GM23338 (cell line): ENCODE results near the gene SBF2. TPM values are rescaled to one million over a fixed set of nuclear protein-coding genes. Genes with fewer than 3 reads are reported as not detected.

Source experiments
- ZNF462 ChIP-seq: fragments of 250-450 bp; sonication (Bioruptor Pico); IDR thresholded peaks from 2 replicates; pipeline ENCODE4 v1.5.0; 2020; ENCODE audit warnings: mild to moderate bottlenecking, moderate library complexity
- polyA plus RNA-seq: library from polyadenylated mRNA; unstranded; fragments of >200 nt; fragmentation: Nextera tagmentation; extraction: Ambion mirVana; gene quantifications from 2 replicates; pipeline ENCODE4 v1.2.1, GENCODE V29; 2016
- total RNA-seq: library from RNA; depleted of rRNA; stranded (reverse); fragments of >200 nt; shearing (Covaris generic); gene quantifications from 2 replicates; pipeline ENCODE4 v1.2.3, GENCODE V29; 2014
- TF ChIP-seq, protein P1 (sequence below): IDR thresholded peaks from one replicate; pipeline ENCODE4 v1.6.1; 2018; ENCODE audit warnings: antibody characterized with exemption; ENCODE audit not compliant: unreplicated experiment

The SBF2 gene
- total and polyA plus RNA-seq, 2 experiments from 2014 or later: 25.6 to 53.5 TPM

GRCh38 chr11:9861860-9862725 lies 431.9 kb downstream of the SBF2 start (continued):
- no peak for TF ChIP-seq ZNF462 (CRISPR knock-in tag)
- TF ChIP-seq, protein P1, sequence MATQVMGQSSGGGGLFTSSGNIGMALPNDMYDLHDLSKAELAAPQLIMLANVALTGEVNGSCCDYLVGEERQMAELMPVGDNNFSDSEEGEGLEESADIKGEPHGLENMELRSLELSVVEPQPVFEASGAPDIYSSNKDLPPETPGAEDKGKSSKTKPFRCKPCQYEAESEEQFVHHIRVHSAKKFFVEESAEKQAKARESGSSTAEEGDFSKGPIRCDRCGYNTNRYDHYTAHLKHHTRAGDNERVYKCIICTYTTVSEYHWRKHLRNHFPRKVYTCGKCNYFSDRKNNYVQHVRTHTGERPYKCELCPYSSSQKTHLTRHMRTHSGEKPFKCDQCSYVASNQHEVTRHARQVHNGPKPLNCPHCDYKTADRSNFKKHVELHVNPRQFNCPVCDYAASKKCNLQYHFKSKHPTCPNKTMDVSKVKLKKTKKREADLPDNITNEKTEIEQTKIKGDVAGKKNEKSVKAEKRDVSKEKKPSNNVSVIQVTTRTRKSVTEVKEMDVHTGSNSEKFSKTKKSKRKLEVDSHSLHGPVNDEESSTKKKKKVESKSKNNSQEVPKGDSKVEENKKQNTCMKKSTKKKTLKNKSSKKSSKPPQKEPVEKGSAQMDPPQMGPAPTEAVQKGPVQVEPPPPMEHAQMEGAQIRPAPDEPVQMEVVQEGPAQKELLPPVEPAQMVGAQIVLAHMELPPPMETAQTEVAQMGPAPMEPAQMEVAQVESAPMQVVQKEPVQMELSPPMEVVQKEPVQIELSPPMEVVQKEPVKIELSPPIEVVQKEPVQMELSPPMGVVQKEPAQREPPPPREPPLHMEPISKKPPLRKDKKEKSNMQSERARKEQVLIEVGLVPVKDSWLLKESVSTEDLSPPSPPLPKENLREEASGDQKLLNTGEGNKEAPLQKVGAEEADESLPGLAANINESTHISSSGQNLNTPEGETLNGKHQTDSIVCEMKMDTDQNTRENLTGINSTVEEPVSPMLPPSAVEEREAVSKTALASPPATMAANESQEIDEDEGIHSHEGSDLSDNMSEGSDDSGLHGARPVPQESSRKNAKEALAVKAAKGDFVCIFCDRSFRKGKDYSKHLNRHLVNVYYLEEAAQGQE: no peak
